Measurements from ENCODE around the gene ATAT1.
"Not testable (repeated sequence)": the region's sequence is repeated elsewhere in the genome, so short reads cannot be mapped to it uniquely, and the experiment has no call there.

Gene ATAT1

DNA sequence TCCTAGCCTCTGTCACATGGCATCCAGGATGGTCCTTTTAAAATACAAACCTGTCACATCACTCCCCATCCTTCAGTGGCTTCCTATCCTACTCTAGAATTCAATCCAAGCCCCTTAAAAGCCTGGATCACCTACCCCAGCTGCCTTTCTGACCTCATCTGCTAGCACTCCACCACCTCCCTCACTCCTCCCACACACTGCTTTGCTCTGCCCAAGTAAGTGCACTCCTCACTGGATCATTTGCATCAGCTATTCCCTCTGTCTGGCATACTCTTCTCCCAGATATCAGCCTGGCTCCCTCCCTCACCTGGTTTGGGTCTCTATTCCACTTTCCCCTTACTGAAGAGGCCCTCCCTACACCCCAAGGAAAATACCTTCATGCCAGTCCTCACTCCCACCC, 30.8 kb downstream of the ATAT1 start:
- in situ Hi-C loops (cut with HindIII; ENCODE audit: low sequenced_read_pairs): no loop called here
- H3K4me3 ChIP-seq (ENCODE audit: low read depth, low read length): no peak overlapping the region
- TF ChIP-seq CTCF (IDR thresholded peaks at IDR 0.05; ENCODE audit: low read depth, low read length): no peak
- no peak for DNase-seq (ENCODE audit: low read depth, low spot score)

DNA sequence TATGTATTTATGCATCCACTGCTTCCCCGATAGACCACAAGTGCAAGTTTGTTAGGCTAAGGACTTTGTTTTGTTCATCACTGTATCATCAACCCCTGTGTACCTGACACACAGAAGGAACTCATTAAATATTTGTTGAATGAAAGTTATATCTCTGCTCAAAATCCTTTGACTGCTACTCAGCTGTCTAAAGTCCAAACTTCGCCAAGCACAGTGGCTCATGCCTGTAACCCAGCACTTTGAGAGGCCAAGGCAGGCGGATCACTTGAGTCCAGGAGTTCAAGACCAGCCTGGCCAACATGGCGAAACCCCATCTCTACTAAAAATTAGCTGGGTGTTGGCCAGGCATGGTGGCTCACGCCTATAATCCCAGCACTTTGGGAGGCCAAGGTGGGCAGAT, 31.2 kb downstream of the ATAT1 start:
- in situ Hi-C loops (cut with HindIII; ENCODE audit: low sequenced_read_pairs); DNase-seq (ENCODE audit: low read depth, low spot score): not testable (repeated sequence)

DNA sequence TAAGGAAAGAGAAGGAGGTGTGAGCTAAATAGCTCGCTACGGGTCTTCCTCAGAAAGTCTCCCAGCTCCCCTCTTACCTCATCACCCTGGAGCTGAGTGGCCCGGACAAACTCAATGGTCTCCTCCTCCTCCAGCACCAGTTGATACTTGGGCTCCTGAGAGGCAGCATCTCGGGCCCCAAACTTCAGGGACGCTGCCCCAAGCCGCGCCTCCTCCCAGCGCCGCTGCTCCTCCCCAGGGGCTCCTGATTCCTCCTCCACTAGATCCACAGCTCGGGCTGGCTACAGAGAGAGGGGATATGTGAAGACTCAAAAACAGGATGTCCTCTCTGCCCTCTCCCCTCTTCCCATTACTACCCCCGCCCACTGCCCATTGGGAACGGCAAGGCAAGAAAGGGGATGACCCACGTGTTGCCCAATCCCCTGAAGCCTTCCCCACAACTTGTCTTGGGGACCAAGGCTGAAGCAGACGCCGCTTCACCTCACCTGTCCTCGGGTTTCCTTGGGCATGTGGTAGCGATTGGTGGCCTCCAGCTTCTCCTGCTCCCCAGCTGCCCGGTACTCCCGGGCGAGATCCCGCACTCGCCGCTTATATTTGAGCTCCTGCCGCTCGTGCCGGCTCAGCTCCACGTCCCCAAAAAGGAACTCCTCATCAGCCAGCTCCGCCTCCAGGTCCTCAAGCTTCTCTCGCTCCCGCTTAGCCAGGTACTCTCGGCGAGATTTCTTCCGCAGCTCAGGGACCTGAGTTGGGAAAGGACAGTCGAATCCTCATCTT, 38.5 kb downstream of the ATAT1 start:
- no peak for TF ChIP-seq CTCF (IDR thresholded peaks at IDR 0.05; ENCODE audit: low read depth, low read length)
- in situ Hi-C loops (cut with HindIII; ENCODE audit: low sequenced_read_pairs): no loop called here
- no peak for DNase-seq (ENCODE audit: low read depth, low spot score)
- H3K4me3 ChIP-seq (ENCODE audit: low read depth, low read length): no peak overlapping the region

More for the DNA sequence above, 31.2 kb downstream of the ATAT1 start:
- not testable (repeated sequence) for H3K4me3 ChIP-seq (ENCODE audit: low read depth, low read length)

DNA sequence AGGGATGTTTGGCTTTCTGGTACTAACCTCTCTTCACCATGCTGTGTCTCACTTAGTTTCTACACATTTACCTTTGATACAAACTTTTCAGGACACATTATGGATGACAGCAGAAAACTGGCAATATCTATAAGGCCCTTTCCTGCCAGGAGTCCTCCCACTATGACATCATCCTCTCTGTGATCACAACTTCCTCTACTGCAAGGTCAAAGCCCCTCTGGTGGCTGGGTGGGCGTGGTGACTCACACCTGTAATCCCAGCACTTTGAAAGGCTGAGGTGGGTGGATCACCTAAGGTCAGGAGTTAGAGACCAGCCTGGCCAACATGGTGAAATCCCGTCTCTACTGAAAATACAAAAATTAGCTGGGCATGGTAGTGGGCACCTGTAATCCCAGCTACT, 39.6 kb downstream of the ATAT1 start:
- DNase-seq (ENCODE audit: low read depth, low spot score); in situ Hi-C loops (cut with HindIII; ENCODE audit: low sequenced_read_pairs); H3K4me3 ChIP-seq (ENCODE audit: low read depth, low read length): not testable (repeated sequence)

- DNase-seq (ENCODE audit: low read depth, low spot score): no peak
- in situ Hi-C loops (cut with HindIII; ENCODE audit: low sequenced_read_pairs): no loop called here
- TF ChIP-seq CTCF (IDR thresholded peaks at IDR 0.05; ENCODE audit: low read depth, low read length): peak; percentile 22
- H3K4me3 ChIP-seq (ENCODE audit: low read depth, low read length): no peak overlapping the region
Measured at GRCh38 chr6:30670760-30671527, 44.3 kb downstream of the ATAT1 start.

DNA sequence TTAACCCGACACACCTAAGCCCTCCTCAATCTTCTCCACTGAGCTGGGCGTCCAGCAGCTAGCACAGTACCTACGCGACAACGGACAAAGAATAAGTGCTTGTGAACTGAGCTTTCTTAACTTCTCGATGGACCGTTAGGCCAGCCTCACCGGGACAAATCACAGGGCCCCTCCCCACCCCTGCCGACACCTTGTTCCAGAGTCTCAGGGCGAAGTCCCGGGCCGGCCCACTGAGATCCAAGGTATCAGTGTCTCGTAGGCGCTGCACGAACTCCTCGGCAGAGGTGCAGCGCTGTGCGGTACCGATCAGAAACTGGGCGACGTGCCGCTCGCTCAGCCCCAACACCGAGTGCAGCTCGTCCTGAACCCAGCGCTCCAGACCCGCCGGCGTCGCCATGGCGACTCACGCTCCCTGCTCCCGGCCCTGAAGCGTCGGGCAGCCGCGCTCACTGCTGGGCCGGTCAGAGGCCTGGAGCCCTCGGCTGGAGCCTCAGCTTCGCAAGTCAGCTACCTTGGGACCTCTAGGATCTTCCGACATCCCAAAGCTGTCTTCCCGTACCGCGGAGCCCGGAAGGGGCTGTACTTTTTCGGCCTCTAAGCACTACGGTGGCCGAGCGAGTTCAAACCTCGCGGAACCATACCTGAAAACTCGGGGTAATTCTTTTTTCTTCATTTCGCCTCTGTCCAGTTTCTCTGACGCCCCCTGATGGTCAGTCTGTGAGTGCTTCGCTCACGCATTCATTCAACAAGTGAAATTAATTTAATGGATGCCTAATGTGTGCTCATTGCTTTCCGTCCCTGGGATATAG, 46.0 kb downstream of the ATAT1 start, which contains the start of gene DHX16:
Gene DHX16 (minus strand): TSS at position 562 of the 809 bp plus-strand sequence. CDS start 165 bp downstream, at position 397.
- peak; percentile 98 for DNase-seq (ENCODE audit: low read depth, low spot score)
- in situ Hi-C loops (cut with HindIII; ENCODE audit: low sequenced_read_pairs): no loop called here
- peak; percentile 90 for TF ChIP-seq CTCF (IDR thresholded peaks at IDR 0.05; ENCODE audit: low read depth, low read length)
- H3K4me3 ChIP-seq (ENCODE audit: low read depth, low read length): peak within 1 kb of the TSS; percentile 94

DNA sequence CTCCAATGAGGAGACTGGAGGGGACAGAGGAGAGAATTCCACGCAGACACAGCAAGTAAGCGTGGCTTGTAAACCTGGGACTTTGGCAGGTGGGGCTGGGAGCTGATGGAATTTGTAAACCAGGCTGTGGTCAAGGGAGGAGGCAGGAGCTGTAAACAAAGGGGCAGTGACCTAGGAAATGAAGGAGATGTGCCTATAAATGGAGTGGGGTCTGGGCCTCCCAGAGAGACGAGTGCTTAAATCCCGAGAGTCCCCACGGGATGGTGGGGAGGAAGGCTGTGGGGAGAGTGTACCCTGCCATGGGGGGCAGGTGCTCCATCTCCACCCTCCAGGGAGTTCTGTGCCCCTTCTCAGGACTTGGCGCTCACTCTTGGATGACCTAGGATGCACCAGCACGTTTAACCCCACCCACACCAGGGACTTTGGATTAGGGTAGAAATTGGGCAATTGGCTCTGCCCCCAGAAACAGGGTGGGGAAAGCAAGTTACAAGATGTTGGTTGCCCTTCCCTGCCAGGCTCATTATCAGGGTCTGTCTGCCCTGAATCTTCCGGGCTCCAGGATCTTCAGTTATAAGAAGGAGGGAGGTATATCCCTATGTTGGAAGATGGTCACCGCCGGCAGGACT, 50.1 kb downstream of the ATAT1 start:
- in situ Hi-C loops (cut with HindIII; ENCODE audit: low sequenced_read_pairs): no loop called here
- no peak for TF ChIP-seq CTCF (IDR thresholded peaks at IDR 0.05; ENCODE audit: low read depth, low read length)
- no peak for DNase-seq (ENCODE audit: low read depth, low spot score)
- no peak overlapping the region for H3K4me3 ChIP-seq (ENCODE audit: low read depth, low read length)
